Sigmoid colon (tissue), 4 donors: ENCODE data around the gene PEPD.

Experiments
- CTCF ChIP-seq, 4 experiments: fragments of 450-650 bp in 3 of 4; fragments of 200-600 bp in 1 of 4; IDR thresholded peaks; one replicate each; pipeline ENCODE4 v1.5.1; 2016 to 2019; ENCODE audit warnings: antibody characterized with exemption in 4 of 4, mild to moderate bottlenecking in 3 of 4, moderate library complexity in 2 of 4
- EP300 ChIP-seq, 4 donors: sonication (generic); formaldehyde crosslinking; IDR thresholded peaks; one replicate each; pipeline ENCODE4 v1.6.1; 2017; ENCODE audit warnings: antibody characterized with exemption in 4 of 4
- POLR2A ChIP-seq, 2 donors: fragments of 450-650 bp; IDR thresholded peaks; one replicate each; pipeline ENCODE4 v1.6.1; 2016; ENCODE audit warnings: antibody characterized with exemption in 2 of 2, mild to moderate bottlenecking in 2 of 2, moderate library complexity in 2 of 2
- POLR2AphosphoS5 ChIP-seq, 4 donors: sonication (generic); formaldehyde crosslinking; IDR thresholded peaks; one replicate each; pipeline ENCODE4 v1.6.1; 2017; ENCODE audit warnings: antibody characterized with exemption in 4 of 4

DNA sequence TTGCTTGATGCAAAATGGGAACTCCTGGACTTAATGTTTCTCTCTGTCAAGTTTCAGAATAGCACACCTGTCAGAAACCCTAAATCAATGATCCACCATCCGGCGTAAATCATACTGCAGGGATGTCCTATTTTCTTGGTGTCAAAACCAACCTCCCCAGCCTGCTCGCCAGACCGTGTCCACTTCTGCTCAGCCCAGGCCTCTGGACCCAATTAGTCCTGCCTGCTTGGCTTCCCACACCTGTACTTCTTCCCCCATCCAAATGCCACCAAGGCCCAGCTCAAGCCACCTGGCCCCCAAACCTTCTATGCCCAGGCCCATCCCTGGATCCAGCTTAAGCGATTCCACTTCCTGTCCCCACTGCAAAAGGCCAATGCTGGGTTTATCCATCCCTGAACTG, 25.1 kb upstream of the PEPD start:
- TF ChIP-seq POLR2A (IDR thresholded peaks at IDR 0.05) (no peak), CTCF (IDR thresholded peaks at IDR 0.05) (no peak), EP300 (IDR thresholded peaks at IDR 0.05) (no peak), POLR2AphosphoS5 (IDR thresholded peaks at IDR 0.05) (no peak)
